Measurements from ENCODE around the gene APOA1.

DNA sequence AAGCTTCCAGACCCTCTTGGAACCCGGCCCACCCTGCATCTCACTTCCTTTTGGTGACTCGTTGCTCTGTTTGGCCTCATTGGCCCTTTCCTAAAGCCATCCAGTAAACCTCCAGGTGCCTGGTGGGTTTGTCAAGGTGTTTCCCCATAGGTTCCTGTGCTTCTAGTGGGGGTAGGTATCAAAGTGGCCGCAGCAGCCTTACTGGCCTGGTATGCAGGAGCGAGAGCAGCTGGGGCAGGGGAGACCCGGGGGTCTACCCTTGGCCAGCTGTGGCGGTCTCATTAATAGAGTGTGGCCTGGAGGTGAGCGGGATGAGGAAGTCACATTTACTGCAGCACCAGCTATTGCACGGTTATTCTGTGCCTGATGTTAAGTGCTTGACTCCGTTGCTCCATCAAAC is 18.4 kb downstream of the APOA1 start:
- TF ChIP-seq EZH2 (IDR thresholded peaks at IDR 0.05; ENCODE audit: borderline replicate concordance, insufficient read depth, low read depth, low read length, poor library complexity, severe bottlenecking): no peak
- TF ChIP-seq, protein P1, sequence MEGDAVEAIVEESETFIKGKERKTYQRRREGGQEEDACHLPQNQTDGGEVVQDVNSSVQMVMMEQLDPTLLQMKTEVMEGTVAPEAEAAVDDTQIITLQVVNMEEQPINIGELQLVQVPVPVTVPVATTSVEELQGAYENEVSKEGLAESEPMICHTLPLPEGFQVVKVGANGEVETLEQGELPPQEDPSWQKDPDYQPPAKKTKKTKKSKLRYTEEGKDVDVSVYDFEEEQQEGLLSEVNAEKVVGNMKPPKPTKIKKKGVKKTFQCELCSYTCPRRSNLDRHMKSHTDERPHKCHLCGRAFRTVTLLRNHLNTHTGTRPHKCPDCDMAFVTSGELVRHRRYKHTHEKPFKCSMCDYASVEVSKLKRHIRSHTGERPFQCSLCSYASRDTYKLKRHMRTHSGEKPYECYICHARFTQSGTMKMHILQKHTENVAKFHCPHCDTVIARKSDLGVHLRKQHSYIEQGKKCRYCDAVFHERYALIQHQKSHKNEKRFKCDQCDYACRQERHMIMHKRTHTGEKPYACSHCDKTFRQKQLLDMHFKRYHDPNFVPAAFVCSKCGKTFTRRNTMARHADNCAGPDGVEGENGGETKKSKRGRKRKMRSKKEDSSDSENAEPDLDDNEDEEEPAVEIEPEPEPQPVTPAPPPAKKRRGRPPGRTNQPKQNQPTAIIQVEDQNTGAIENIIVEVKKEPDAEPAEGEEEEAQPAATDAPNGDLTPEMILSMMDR (IDR thresholded peaks at IDR 0.05): no peak
